T follicular helper cell (primary cell): ENCODE measurements around the gene MTA1.

Source experiments
- DNase-seq: peaks from one replicate; pipeline ENCODE4 v3.0.0-alpha.2; 2020; ENCODE audit warnings: low read depth

The MTA1 gene

GRCh38 chr14:105422695-105423487, 3.3 kb downstream of the MTA1 start:
- DNase-seq: no peak

- DNase-seq: no peak
Observed at GRCh38 chr14:105423488-105424195, 4.0 kb downstream of the MTA1 start.

GRCh38 chr14:105424861-105425260, 5.2 kb downstream of the MTA1 start:
- no peak for DNase-seq

GRCh38 chr14:105425823-105426247, 6.2 kb downstream of the MTA1 start:
- no peak for DNase-seq

GRCh38 chr14:105426416-105427130, 6.9 kb downstream of the MTA1 start:
- no peak for DNase-seq

GRCh38 chr14:105427412-105427811, 7.8 kb downstream of the MTA1 start:
- DNase-seq: no peak

- no peak for DNase-seq
Observed at GRCh38 chr14:105427936-105428485, 8.4 kb downstream of the MTA1 start.

GRCh38 chr14:105430042-105430441, 10.4 kb downstream of the MTA1 start:
- no peak for DNase-seq

GRCh38 chr14:105430565-105430964, 10.9 kb downstream of the MTA1 start:
- DNase-seq: no peak

- no peak for DNase-seq
Observed at GRCh38 chr14:105431256-105431655, 11.6 kb downstream of the MTA1 start.

GRCh38 chr14:105432657-105433056, 13.0 kb downstream of the MTA1 start:
- no peak for DNase-seq

- DNase-seq: no peak
Observed at GRCh38 chr14:105433161-105433605, 13.6 kb downstream of the MTA1 start.

GRCh38 chr14:105436402-105436801, 16.8 kb downstream of the MTA1 start:
- no peak for DNase-seq

GRCh38 chr14:105436891-105437722, 17.5 kb downstream of the MTA1 start:
- no peak for DNase-seq

- DNase-seq: no peak
Observed at GRCh38 chr14:105437723-105438500, 18.3 kb downstream of the MTA1 start.

- DNase-seq: no peak
Observed at GRCh38 chr14:105439179-105439578, 19.6 kb downstream of the MTA1 start.

- no peak for DNase-seq
Observed at GRCh38 chr14:105439710-105440553, 20.3 kb downstream of the MTA1 start.

- DNase-seq: no peak
Observed at GRCh38 chr14:105440554-105440900, 20.9 kb downstream of the MTA1 start.

- no peak for DNase-seq
Observed at GRCh38 chr14:105440992-105441391, 21.4 kb downstream of the MTA1 start.

GRCh38 chr14:105442125-105442524, 22.5 kb downstream of the MTA1 start:
- DNase-seq: no peak
